HEK293T (cell line): Measurements from ENCODE around the gene ZNF285.
"Not testable (repeated sequence)": the region's sequence is repeated elsewhere in the genome, so short reads cannot be mapped to it uniquely, and the experiment has no call there.

Experiments used
- CTCF ChIA-PET: fragments of 350-600 bp; formaldehyde crosslinking; extraction: SDS; loops from one replicate; lab custom pipeline; 2021; ENCODE audit warnings: antibody characterized with exemption, inconsistent platforms; lab: Yijun Ruan, JAX
- POLR2A ChIA-PET: fragments of 350-600 bp; formaldehyde crosslinking; extraction: SDS; loops from one replicate; lab custom pipeline; 2020; ENCODE audit warnings: antibody characterized with exemption, inconsistent platforms; lab: Yijun Ruan, JAX
- DNase-seq: peaks from one replicate; pipeline ENCODE4 v3.0.0; 2012; ENCODE audit warnings: mixed read lengths; ENCODE audit errors: extremely low spot score
- ARNT ChIP-seq: fragments of 450-650 bp; IDR thresholded peaks from 2 replicates; pipeline ENCODE4 v1.6.1; 2017; ENCODE audit warnings: mild to moderate bottlenecking
- BHLHE40 ChIP-seq: fragments of 450-650 bp; IDR thresholded peaks from 2 replicates; pipeline ENCODE4 v1.6.1; 2016; ENCODE audit warnings: mild to moderate bottlenecking, moderate library complexity, borderline replicate concordance
- CTBP1 ChIP-seq: fragments of 450-650 bp; IDR thresholded peaks from 2 replicates; pipeline ENCODE4 v1.6.1; 2016; ENCODE audit warnings: borderline replicate concordance
- ELF4 ChIP-seq: fragments of 450-650 bp; IDR thresholded peaks from 2 replicates; pipeline ENCODE4 v1.6.1; 2017; ENCODE audit warnings: antibody characterized with exemption
- FOXA1 ChIP-seq: fragments of 450-650 bp; IDR thresholded peaks from 2 replicates; pipeline ENCODE4 v1.6.1; 2016; ENCODE audit warnings: mild to moderate bottlenecking
- FOXK2 ChIP-seq: fragments of 450-650 bp; IDR thresholded peaks from 2 replicates; pipeline ENCODE4 v1.6.1; 2016; ENCODE audit warnings: mild to moderate bottlenecking
- FOXM1 ChIP-seq: fragments of 450-650 bp; IDR thresholded peaks from 2 replicates; pipeline ENCODE4 v1.6.1; 2017; ENCODE audit warnings: mild to moderate bottlenecking, borderline replicate concordance
- HDGF ChIP-seq: fragments of 450-650 bp; IDR thresholded peaks from 2 replicates; pipeline ENCODE4 v1.6.1; 2017; ENCODE audit warnings: antibody characterized with exemption, borderline replicate concordance
- L3MBTL2 ChIP-seq: fragments of 450-650 bp; conservative IDR thresholded peaks from 2 replicates; pipeline ENCODE4 v1.6.1; 2016; ENCODE audit warnings: mild to moderate bottlenecking
- LEF1 ChIP-seq: fragments of 450-650 bp; IDR thresholded peaks from 2 replicates; pipeline ENCODE4 v1.6.1; 2017; ENCODE audit warnings: mild to moderate bottlenecking, borderline replicate concordance
- NFRKB ChIP-seq: fragments of 450-650 bp; IDR thresholded peaks from 2 replicates; pipeline ENCODE4 v1.6.1; 2016; ENCODE audit warnings: mild to moderate bottlenecking, moderate library complexity
- SP1 ChIP-seq: fragments of 450-650 bp; IDR thresholded peaks from 2 replicates; pipeline ENCODE4 v1.6.1; 2017
- SUZ12 ChIP-seq: fragments of 450-650 bp; IDR thresholded peaks from 2 replicates; pipeline ENCODE4 v1.6.1; 2016; ENCODE audit warnings: mild to moderate bottlenecking
- TARDBP ChIP-seq: fragments of 450-650 bp; IDR thresholded peaks from 2 replicates; pipeline ENCODE4 v1.6.1; 2016
- ZNF384 ChIP-seq: fragments of 450-650 bp; IDR thresholded peaks from 2 replicates; pipeline ENCODE4 v1.6.1; 2016
- TF ChIP-seq, protein P1 (sequence below): fragments of 450-650 bp; IDR thresholded peaks from 2 replicates; pipeline ENCODE4 v1.6.1; 2016

The ZNF285 gene

GRCh38 chr19:44401139-44402115 is at the start of gene ZNF285:
ZNF285 (minus strand) TSS chr19:44401608; CDS start chr19:44397213, 4,395 bp downstream.
- POLR2A ChIA-PET: no interaction called here
- DNase-seq: peak; percentile 53
- TF ChIP-seq L3MBTL2 (0 out of 2 replicates have a peak, but pooled peaks have one; percentile 23), NFRKB (no peak)

GRCh38 chr19:44447916-44448674 is 46.7 kb upstream of the ZNF285 start, which contains the start of gene ZNF229:
ZNF229 (minus strand) TSS chr19:44448472; CDS start chr19:44442847, 5,625 bp downstream.
- CTCF ChIA-PET: no interaction called here
- no peak for DNase-seq
- POLR2A ChIA-PET: no interaction called here
- TF ChIP-seq NFRKB: no peak
- no peak for TF ChIP-seq LEF1
- no peak for TF ChIP-seq TARDBP
- no peak for TF ChIP-seq SP1
- no peak for TF ChIP-seq FOXM1
- TF ChIP-seq SUZ12: no peak
- TF ChIP-seq BHLHE40: no peak
- no peak for TF ChIP-seq HDGF

More at GRCh38 chr19:44401139-44402115, at the start of gene ZNF285:
- CTCF ChIA-PET: no interaction called here

- TF ChIP-seq, protein P1, sequence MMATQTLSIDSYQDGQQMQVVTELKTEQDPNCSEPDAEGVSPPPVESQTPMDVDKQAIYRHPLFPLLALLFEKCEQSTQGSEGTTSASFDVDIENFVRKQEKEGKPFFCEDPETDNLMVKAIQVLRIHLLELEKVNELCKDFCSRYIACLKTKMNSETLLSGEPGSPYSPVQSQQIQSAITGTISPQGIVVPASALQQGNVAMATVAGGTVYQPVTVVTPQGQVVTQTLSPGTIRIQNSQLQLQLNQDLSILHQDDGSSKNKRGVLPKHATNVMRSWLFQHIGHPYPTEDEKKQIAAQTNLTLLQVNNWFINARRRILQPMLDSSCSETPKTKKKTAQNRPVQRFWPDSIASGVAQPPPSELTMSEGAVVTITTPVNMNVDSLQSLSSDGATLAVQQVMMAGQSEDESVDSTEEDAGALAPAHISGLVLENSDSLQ: no peak
- TF ChIP-seq NFRKB (no peak), BHLHE40 (no peak), ARNT (no peak)
- ChIA-PET POLR2A (no interaction called here), CTCF (no interaction called here)
- no peak for DNase-seq
Observed at GRCh38 chr19:44438441-44438840, 37.0 kb upstream of the ZNF285 start.

DNA sequence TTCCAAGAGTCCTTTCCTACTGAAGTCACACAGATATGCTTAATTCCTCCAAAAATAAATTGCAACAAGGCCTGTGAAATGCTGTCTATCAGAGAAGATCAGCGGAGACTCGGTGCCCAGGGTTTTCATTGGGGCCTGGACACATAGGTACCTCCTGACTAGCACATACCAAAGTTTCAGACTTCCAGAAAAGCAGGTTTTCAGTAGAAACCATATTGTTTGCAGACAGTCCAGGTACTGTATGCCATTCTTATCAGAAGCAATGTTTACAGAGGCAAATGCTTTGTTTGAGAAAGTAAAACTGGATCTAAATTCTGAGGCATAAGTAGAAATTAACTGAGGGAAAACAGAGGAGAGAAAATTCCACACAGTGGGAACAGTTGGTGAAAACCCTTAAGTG is 34.0 kb upstream of the ZNF285 start:
- TF ChIP-seq HDGF (no peak), LEF1 (no peak), FOXM1 (no peak)
- POLR2A ChIA-PET: no interaction called here
- no peak for DNase-seq
- CTCF ChIA-PET: no interaction called here

DNA sequence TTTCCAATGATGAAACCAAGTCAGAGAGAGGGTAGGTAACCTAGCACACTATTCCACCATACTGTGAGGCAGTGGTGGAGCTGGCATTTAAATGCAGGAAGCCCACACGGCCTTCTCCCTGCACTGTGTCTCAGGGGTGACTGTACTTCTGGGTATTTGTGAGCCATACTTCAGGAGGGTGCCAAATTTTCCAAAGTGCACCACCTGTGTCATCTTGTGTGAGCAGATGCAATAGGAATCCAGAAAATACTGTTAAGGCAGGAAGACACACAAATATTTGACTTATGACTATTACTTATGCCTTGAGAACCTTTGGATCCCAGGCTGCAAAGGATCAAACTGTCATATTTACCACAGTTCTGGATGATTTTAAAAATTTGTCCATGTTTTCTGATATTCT is 29.5 kb upstream of the ZNF285 start:
- ChIA-PET POLR2A (no interaction called here), CTCF (no interaction called here)
- TF ChIP-seq SP1 (no peak), CTBP1 (no peak), BHLHE40 (no peak), TARDBP (no peak), NFRKB (no peak), L3MBTL2 (no peak), HDGF (no peak)
- no peak for DNase-seq

GRCh38 chr19:44415553-44415952 is 14.1 kb upstream of the ZNF285 start:
- DNase-seq, CTCF ChIA-PET, POLR2A ChIA-PET: not testable (repeated sequence)

GRCh38 chr19:44389268-44389667 is 12.1 kb downstream of the ZNF285 start:
- POLR2A ChIA-PET, DNase-seq, CTCF ChIA-PET: not testable (repeated sequence)

GRCh38 chr19:44374789-44375188 is 26.6 kb downstream of the ZNF285 start:
- POLR2A ChIA-PET: no interaction called here
- TF ChIP-seq FOXK2 (no peak), ZNF384 (no peak), SP1 (no peak), NFRKB (no peak), FOXM1 (no peak), ARNT (no peak), CTBP1 (no peak), SUZ12 (no peak), ELF4 (no peak), L3MBTL2 (no peak), BHLHE40 (no peak), HDGF (no peak), TARDBP (no peak), FOXA1 (no peak), LEF1 (no peak)
- TF ChIP-seq, protein P1: no peak
- DNase-seq: no peak
- CTCF ChIA-PET: no interaction called here
